ENCODE measurements around the gene ESPL1. TPM values are rescaled to one million over a fixed set of nuclear protein-coding genes. Genes with fewer than 3 reads are reported as not detected.

ESPL1 gene
- total and polyA plus RNA-seq, 2 of the 13 experiments (the other 11 are each of a cell fraction or from before 2014, with no cell fraction given) = 5.8 to 11.5 TPM

DNA sequence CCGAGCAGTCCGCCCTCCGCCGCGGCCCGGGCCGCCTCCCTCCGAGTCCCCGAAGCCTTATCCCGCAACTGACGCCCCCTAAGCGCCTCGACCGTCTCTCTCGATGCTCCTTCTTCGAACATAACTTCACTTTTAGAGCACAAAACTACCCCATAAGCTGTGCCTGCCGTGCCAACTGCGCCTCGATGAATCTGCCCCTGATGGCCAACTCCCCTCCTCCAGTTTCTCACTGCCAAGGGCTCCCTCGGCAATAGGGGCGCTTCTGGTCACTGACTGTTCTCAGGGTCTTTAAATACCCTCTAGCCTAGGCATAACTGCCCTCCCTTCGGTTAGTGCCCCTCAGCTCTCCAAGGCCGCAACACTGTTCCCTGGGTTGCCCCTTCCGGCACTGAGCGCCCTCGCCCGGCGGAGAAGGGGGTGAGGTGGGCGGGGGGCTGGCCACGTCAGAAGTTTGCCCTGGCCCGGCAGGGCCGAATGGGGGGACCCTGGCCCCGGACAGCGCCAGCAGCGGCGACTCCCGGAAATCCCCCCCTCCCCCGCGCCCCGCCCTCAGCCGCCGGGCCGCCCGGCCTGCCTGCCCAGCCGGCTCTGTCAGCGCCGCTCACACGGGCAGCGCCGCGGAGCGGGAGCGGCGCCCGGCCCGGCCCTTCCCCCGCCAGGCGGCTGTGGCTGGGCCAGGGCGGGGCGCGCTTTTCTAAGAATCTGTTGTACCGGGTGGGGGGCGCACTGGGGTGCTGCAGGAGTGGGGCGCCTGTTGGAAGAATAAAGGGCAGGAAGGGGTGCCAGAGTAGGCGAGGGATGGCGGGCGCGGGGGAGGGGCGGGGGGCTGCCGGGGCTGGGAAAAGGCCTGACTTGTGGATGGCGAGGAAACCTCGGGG is 46.7 kb upstream of the ESPL1 start (continued):
- no peak for TF ChIP-seq ZBTB3 (CRISPR knock-in tag; IDR thresholded peaks at IDR 0.05; ENCODE audit: borderline replicate concordance, low read depth)
- TF ChIP-seq UBTF (CRISPR knock-in tag; IDR thresholded peaks at IDR 0.05) = peak; percentile 50; the same call in 1 of the 2 replicates
- TF ChIP-seq ARHGAP35 (CRISPR knock-in tag; IDR thresholded peaks at IDR 0.05; ENCODE audit: borderline replicate concordance) = peak; percentile 21; the same call in 1 of the 2 replicates
- 0 out of 2 replicates have a peak, but pooled peaks have one; percentile 19 for TF ChIP-seq TP53 (CRISPR knock-in tag; conservative IDR thresholded peaks at IDR 0.05)
- no peak for TF ChIP-seq U2AF1 (optimal IDR thresholded peaks at IDR 0.05; ENCODE audit: low read depth, low read length)
- TF ChIP-seq FOXP1 (IDR thresholded peaks at IDR 0.05) = no peak
- no peak for TF ChIP-seq FOXP1 (CRISPR knock-in tag; IDR thresholded peaks at IDR 0.05)
- no peak for TF ChIP-seq FOXK1 (CRISPR knock-in tag; IDR thresholded peaks at IDR 0.05; ENCODE audit: borderline replicate concordance, low read depth)
- TF ChIP-seq ZNF609 (CRISPR knock-in tag; IDR thresholded peaks at IDR 0.05; ENCODE audit: borderline replicate concordance) = 0 out of 2 replicates have a peak, but pooled peaks have one; percentile 35
- no peak for TF ChIP-seq ATAD3A (CRISPR knock-in tag; IDR thresholded peaks at IDR 0.05)
- TF ChIP-seq, protein P1, sequence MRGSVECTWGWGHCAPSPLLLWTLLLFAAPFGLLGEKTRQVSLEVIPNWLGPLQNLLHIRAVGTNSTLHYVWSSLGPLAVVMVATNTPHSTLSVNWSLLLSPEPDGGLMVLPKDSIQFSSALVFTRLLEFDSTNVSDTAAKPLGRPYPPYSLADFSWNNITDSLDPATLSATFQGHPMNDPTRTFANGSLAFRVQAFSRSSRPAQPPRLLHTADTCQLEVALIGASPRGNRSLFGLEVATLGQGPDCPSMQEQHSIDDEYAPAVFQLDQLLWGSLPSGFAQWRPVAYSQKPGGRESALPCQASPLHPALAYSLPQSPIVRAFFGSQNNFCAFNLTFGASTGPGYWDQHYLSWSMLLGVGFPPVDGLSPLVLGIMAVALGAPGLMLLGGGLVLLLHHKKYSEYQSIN (CRISPR knock-in tag; IDR thresholded peaks at IDR 0.05; ENCODE audit: borderline replicate concordance) = no peak
- peak; percentile 80 for TF ChIP-seq HIVEP1 (CRISPR knock-in tag; IDR thresholded peaks at IDR 0.05)
- no peak for TF ChIP-seq SP1 (IDR thresholded peaks at IDR 0.05)
- peak; percentile 69 for TF ChIP-seq SP1 (CRISPR knock-in tag; IDR thresholded peaks at IDR 0.05)
- TF ChIP-seq, protein P2, sequence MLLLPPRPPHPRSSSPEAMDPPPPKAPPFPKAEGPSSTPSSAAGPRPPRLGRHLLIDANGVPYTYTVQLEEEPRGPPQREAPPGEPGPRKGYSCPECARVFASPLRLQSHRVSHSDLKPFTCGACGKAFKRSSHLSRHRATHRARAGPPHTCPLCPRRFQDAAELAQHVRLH (CRISPR knock-in tag; IDR thresholded peaks at IDR 0.05; ENCODE audit: borderline replicate concordance, low read depth) = 0 out of 2 replicates have a peak, but pooled peaks have one; percentile 56
- TF ChIP-seq POGZ (CRISPR knock-in tag; IDR thresholded peaks at IDR 0.05) = 0 out of 2 replicates have a peak, but pooled peaks have one; percentile 26
- TF ChIP-seq, protein P3, sequence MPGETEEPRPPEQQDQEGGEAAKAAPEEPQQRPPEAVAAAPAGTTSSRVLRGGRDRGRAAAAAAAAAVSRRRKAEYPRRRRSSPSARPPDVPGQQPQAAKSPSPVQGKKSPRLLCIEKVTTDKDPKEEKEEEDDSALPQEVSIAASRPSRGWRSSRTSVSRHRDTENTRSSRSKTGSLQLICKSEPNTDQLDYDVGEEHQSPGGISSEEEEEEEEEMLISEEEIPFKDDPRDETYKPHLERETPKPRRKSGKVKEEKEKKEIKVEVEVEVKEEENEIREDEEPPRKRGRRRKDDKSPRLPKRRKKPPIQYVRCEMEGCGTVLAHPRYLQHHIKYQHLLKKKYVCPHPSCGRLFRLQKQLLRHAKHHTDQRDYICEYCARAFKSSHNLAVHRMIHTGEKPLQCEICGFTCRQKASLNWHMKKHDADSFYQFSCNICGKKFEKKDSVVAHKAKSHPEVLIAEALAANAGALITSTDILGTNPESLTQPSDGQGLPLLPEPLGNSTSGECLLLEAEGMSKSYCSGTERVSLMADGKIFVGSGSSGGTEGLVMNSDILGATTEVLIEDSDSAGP (CRISPR knock-in tag; IDR thresholded peaks at IDR 0.05; ENCODE audit: borderline replicate concordance) = peak; percentile 68; the same call in 1 of the 2 replicates
- peak; percentile 61; the same call in 1 of the 2 replicates for TF ChIP-seq PHF20 (CRISPR knock-in tag; IDR thresholded peaks at IDR 0.05)
- no peak for TF ChIP-seq ZNF547 (CRISPR knock-in tag; IDR thresholded peaks at IDR 0.05)

All from HepG2 (cell line).